IMR-90 (cell line): ENCODE results near the gene DCAF16. TPM values are rescaled to one million over a fixed set of nuclear protein-coding genes. Genes with fewer than 3 reads are reported as not detected.

Source experiments
- ATAC-seq: fragments of 200-7000 bp; cut with Tn5 transposase; 2 replicates; pipeline ENCODE4 v1.9.1; 2020; ENCODE audit warnings: low read depth, mild to moderate bottlenecking, moderate library complexity
- BruUV-seq: library from RNA; stranded (reverse); fragments of 400-500 nt; replicated peaks from 2 replicates; lab custom pipeline; 2021; lab: Mats Ljungman, UMichigan
- CTCF ChIA-PET: fragments of 300-600 bp; formaldehyde crosslinking; extraction: SDS; loops from one replicate; lab custom pipeline; 2021; ENCODE audit warnings: antibody characterized with exemption; lab: Yijun Ruan, JAX
- POLR2A ChIA-PET: fragments of 300-600 bp; sonication (Branson Sonifier 250); formaldehyde crosslinking; loops from one replicate; lab custom pipeline; 2022; ENCODE audit warnings: antibody characterized with exemption; ENCODE audit not compliant: unreplicated experiment; lab: Charles Lee
- DNase-seq: peaks from one replicate; pipeline ENCODE4 v3.0.0; 2013
- H2AFZ ChIP-seq: replicated peaks from 2 replicates; pipeline ENCODE3; 2013; ENCODE audit warnings: low read length, mild to moderate bottlenecking; ENCODE audit not compliant: poor library complexity
- H2AK5ac ChIP-seq: 2 replicates; pipeline ENCODE4 v1.6.1; 2013; ENCODE audit warnings: low read depth, low read length, inconsistent platforms
- H2AK9ac ChIP-seq: replicated peaks from 2 replicates; pipeline ENCODE3; 2013; ENCODE audit warnings: mild to moderate bottlenecking, low read depth, low read length, moderate library complexity; ENCODE audit not compliant: poor library complexity
- H2BK120ac ChIP-seq: 2 replicates; pipeline ENCODE4 v1.6.1; 2013; ENCODE audit warnings: low read depth, low read length, inconsistent platforms
- H2BK15ac ChIP-seq: 3 replicates; pipeline ENCODE4 v1.6.1; 2013; ENCODE audit warnings: low read depth, low read length, inconsistent platforms
- H2BK20ac ChIP-seq: 2 replicates; pipeline ENCODE4 v1.6.1; 2013; ENCODE audit warnings: low read depth, mild to moderate bottlenecking, inconsistent platforms, low read length, moderate library complexity
- H2BK5ac ChIP-seq: 2 replicates; pipeline ENCODE4 v1.6.1; 2013; ENCODE audit warnings: mild to moderate bottlenecking, low read depth, low read length, inconsistent platforms; ENCODE audit not compliant: poor library complexity, severe bottlenecking
- H3K14ac ChIP-seq: replicated peaks from 2 replicates; pipeline ENCODE4 v1.6.1; 2013; ENCODE audit warnings: low read depth, low read length, inconsistent platforms
- H3K18ac ChIP-seq: 2 replicates; pipeline ENCODE4 v1.6.1; 2013; ENCODE audit warnings: low read depth, low read length, control low read depth
- H3K23ac ChIP-seq: 2 replicates; pipeline ENCODE4 v1.6.1; 2013; ENCODE audit warnings: low read depth, low read length, inconsistent platforms
- H3K27ac ChIP-seq: 2 replicates; pipeline ENCODE4 v1.5.1; 2013; ENCODE audit warnings: mild to moderate bottlenecking, control low read depth, low read length; ENCODE audit not compliant: insufficient read depth
- H3K27me3 ChIP-seq: 2 replicates; pipeline ENCODE4 v1.6.1; 2013; ENCODE audit warnings: low read length; ENCODE audit not compliant: control insufficient read depth, insufficient read depth
- H3K36me3 ChIP-seq: 2 replicates; pipeline ENCODE4 v1.6.1; 2013; ENCODE audit warnings: low read length, mixed read lengths; ENCODE audit not compliant: control insufficient read depth, insufficient read depth
- H3K4ac ChIP-seq: 2 replicates; pipeline ENCODE4 v1.6.1; 2013; ENCODE audit warnings: low read depth, low read length, inconsistent platforms
- H3K4me1 ChIP-seq: 2 replicates; pipeline ENCODE4 v1.6.1; 2013; ENCODE audit warnings: low read length, mixed read lengths; ENCODE audit not compliant: control insufficient read depth, insufficient read depth
- H3K4me2 ChIP-seq: 2 replicates; pipeline ENCODE4 v1.6.1; 2013; ENCODE audit warnings: low read depth, mild to moderate bottlenecking, control low read depth, low read length, moderate library complexity
- H3K4me3 ChIP-seq: 2 replicates; pipeline ENCODE4 v1.5.1; 2013; ENCODE audit warnings: low read depth, mild to moderate bottlenecking, control low read depth, low read length, moderate library complexity; ENCODE audit not compliant: insufficient read depth
- H3K56ac ChIP-seq: 2 replicates; pipeline ENCODE4 v1.6.1; 2013; ENCODE audit warnings: low read length, inconsistent platforms; ENCODE audit not compliant: insufficient read depth; ENCODE audit errors: extremely low read depth
- H3K79me1 ChIP-seq, 2 experiments: 2 replicates each; pipeline ENCODE4 v1.6.1; 2013; ENCODE audit warnings: low read length in 2 of 2, inconsistent platforms in 1 of 2, low read depth in 1 of 2
- H3K9ac ChIP-seq: 2 replicates; pipeline ENCODE4 v1.6.1; 2013; ENCODE audit warnings: low read depth, low read length, control low read depth
- H3K9me1 ChIP-seq: 2 replicates; pipeline ENCODE4 v1.6.1; 2013; ENCODE audit warnings: low read length, inconsistent platforms; ENCODE audit not compliant: insufficient read depth
- H3K9me3 ChIP-seq: 2 replicates; pipeline ENCODE4 v1.6.1; 2013; ENCODE audit warnings: low read length; ENCODE audit not compliant: control insufficient read depth, insufficient read depth
- H4K20me1 ChIP-seq: 2 replicates; pipeline ENCODE4 v1.6.1; 2013; ENCODE audit warnings: low read length, inconsistent platforms; ENCODE audit not compliant: insufficient read depth
- H4K5ac ChIP-seq: 2 replicates; pipeline ENCODE4 v1.6.1; 2013; ENCODE audit warnings: mild to moderate bottlenecking, low read depth, low read length, control low read depth
- H4K8ac ChIP-seq, 2 experiments: 2 replicates each; pipeline ENCODE4 v1.6.1; 2013; ENCODE audit warnings: low read depth in 2 of 2, low read length in 2 of 2, control low read depth in 1 of 2, inconsistent platforms in 1 of 2
- H4K91ac ChIP-seq: 2 replicates; pipeline ENCODE4 v1.6.1; 2013; ENCODE audit warnings: low read depth, low read length, inconsistent platforms; ENCODE audit not compliant: insufficient read depth
- CEBPB ChIP-seq: IDR thresholded peaks from 2 replicates; pipeline ENCODE4 v1.6.1; 2012; ENCODE audit warnings: low read depth, low read length, improper control_type of control experiment
- CHD1 ChIP-seq: IDR thresholded peaks from 2 replicates; pipeline ENCODE4 v1.6.1; 2012; ENCODE audit warnings: low read depth, low read length, improper control_type of control experiment
- MAZ ChIP-seq: IDR thresholded peaks from 2 replicates; pipeline ENCODE4 v1.6.1; 2012; ENCODE audit warnings: low read depth, mild to moderate bottlenecking, low read length, improper control_type of control experiment, moderate library complexity, borderline replicate concordance
- NFE2L2 ChIP-seq: fragments of 150-350 bp; IDR thresholded peaks from 2 replicates; pipeline ENCODE4 v1.6.1; 2016; ENCODE audit warnings: low read depth, mild to moderate bottlenecking, low read length
- POLR2A ChIP-seq: IDR thresholded peaks from 2 replicates; pipeline ENCODE4 v1.6.1; 2012; ENCODE audit warnings: mild to moderate bottlenecking, low read depth, low read length
- RCOR1 ChIP-seq: IDR thresholded peaks from 2 replicates; pipeline ENCODE4 v1.6.1; 2012; ENCODE audit warnings: mild to moderate bottlenecking, low read length, improper control_type of control experiment; ENCODE audit not compliant: insufficient replicate concordance
- RFX5 ChIP-seq: IDR thresholded peaks from 2 replicates; pipeline ENCODE4 v1.8.0; 2012; ENCODE audit warnings: low read depth, mild to moderate bottlenecking, low read length, moderate library complexity
- WGBS, 2 experiments: methylation state at CpG; one replicate each; pipeline versions ENCODE4 v1.1.5 to v1.1.7; 2013; ENCODE audit warnings: missing lambda C conversion rate in 2 of 2; ENCODE audit not compliant: insufficient read length in 1 of 2; ENCODE audit errors: extremely low coverage in 2 of 2; 5-methylcytosine and 5-hydroxymethylcytosine counted together
- dilution Hi-C: fragments of 300-500 bp; cut with HindIII; formaldehyde crosslinking; loops from one replicate; pipeline ENCODE4 v1.14.3; 2018; ENCODE audit warnings: low sequenced_read_pairs; ENCODE audit not compliant: unreplicated experiment
- in situ Hi-C: fragments of 300-500 bp; cut with MboI; formaldehyde crosslinking; loops from 3 replicates; pipeline ENCODE4 v1.14.3; 2019; ENCODE audit warnings: low sequenced_read_pairs, inconsistent platforms, mixed read lengths
- intact Hi-C: fragments of 100-400 bp; cut with micrococcal nuclease; formaldehyde crosslinking; loops from 2 replicates; pipeline ENCODE4 v1.10.0; 2022
- polyA plus RNA-seq, 3 experiments: library from polyadenylated mRNA; depleted of rRNA; stranded (reverse); fragments of >200 nt; gene quantifications; 2 replicates each; pipeline ENCODE4 v1.2.3, GENCODE V29; 2012; ENCODE audit warnings: low replicate concordance in 1 of 3
- total RNA-seq: library from RNA; depleted of rRNA; stranded (reverse); fragments of >200 nt; gene quantifications from 2 replicates; pipeline ENCODE4 v1.2.3, GENCODE V29; 2012
- TF ChIP-seq, protein P1 (sequence below): fragments of 150-350 bp; IDR thresholded peaks from 2 replicates; pipeline ENCODE4 v1.6.1; 2016; ENCODE audit warnings: low read depth, mild to moderate bottlenecking, low read length, moderate library complexity, borderline replicate concordance
- TF ChIP-seq, protein P2 (sequence below): conservative IDR thresholded peaks from 2 replicates; pipeline ENCODE4 v1.5.1; 2012; ENCODE audit warnings: mild to moderate bottlenecking, low read depth, low read length, improper control_type of control experiment
- TF ChIP-seq, protein P3 (sequence below): fragments of 150-350 bp; IDR thresholded peaks from 2 replicates; pipeline ENCODE4 v1.6.1; 2017; ENCODE audit warnings: mild to moderate bottlenecking, antibody characterized with exemption, low read length, low read depth

The DCAF16 gene
- total and polyA plus RNA-seq, 2 of the 4 experiments (the other 2 are of a cell fraction), result 15.1 to 31.5 TPM

- H3K14ac ChIP-seq, result no peak overlapping the region
- peaks cover 20% of the 10 kb centered on the region for H3K36me3 ChIP-seq
Observed at GRCh38 chr4:17805580-17806155, 4.9 kb downstream of the DCAF16 start.

More at GRCh38 chr4:17805580-17806155, 4.9 kb downstream of the DCAF16 start:
- Histone ChIP-seq H2AK5ac (no peak overlapping the region), H2BK5ac (no peak overlapping the region), H3K27me3 (no peaks in the 10 kb centered on the region), H3K4me2 (no peak overlapping the region), H3K27ac (no peak overlapping the region), H2BK20ac (no peak overlapping the region), H2AK9ac (no peak overlapping the region), H4K91ac (no peak overlapping the region), H3K23ac (no peak overlapping the region), H4K20me1 (peaks cover 23% of the 10 kb centered on the region; the same call in 1 of the 2 replicates), H2AFZ (no peak overlapping the region), H4K8ac (no peak overlapping the region), H3K4me3 (no peak overlapping the region), H3K4me1 (peaks cover 2% of the 10 kb centered on the region; the same call in 1 of the 2 replicates), H3K79me1 (peaks cover 22 to 33% of the 10 kb centered on the region in 2 experiments), H3K18ac (no peak overlapping the region), H3K56ac (no peak overlapping the region), H3K4ac (no peak overlapping the region), H3K9me3 (no peaks in the 10 kb centered on the region), H2BK15ac (no peak overlapping the region), H2BK120ac (no peak overlapping the region), H4K5ac (no peak overlapping the region), H3K9ac (no peak overlapping the region), H3K9me1 (no peaks in the 10 kb centered on the region)
- CTCF ChIA-PET, result interaction anchor here (1.3 kb wide), 1 partner anchor 256 kb away, joined by 5 read pairs; no protein-coding TSS in a partner anchor
- TF ChIP-seq NFE2L2, result no peak
- no peak for TF ChIP-seq RFX5
- TF ChIP-seq, protein P1, sequence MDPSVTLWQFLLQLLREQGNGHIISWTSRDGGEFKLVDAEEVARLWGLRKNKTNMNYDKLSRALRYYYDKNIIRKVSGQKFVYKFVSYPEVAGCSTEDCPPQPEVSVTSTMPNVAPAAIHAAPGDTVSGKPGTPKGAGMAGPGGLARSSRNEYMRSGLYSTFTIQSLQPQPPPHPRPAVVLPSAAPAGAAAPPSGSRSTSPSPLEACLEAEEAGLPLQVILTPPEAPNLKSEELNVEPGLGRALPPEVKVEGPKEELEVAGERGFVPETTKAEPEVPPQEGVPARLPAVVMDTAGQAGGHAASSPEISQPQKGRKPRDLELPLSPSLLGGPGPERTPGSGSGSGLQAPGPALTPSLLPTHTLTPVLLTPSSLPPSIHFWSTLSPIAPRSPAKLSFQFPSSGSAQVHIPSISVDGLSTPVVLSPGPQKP, result no peak
- TF ChIP-seq, protein P2, sequence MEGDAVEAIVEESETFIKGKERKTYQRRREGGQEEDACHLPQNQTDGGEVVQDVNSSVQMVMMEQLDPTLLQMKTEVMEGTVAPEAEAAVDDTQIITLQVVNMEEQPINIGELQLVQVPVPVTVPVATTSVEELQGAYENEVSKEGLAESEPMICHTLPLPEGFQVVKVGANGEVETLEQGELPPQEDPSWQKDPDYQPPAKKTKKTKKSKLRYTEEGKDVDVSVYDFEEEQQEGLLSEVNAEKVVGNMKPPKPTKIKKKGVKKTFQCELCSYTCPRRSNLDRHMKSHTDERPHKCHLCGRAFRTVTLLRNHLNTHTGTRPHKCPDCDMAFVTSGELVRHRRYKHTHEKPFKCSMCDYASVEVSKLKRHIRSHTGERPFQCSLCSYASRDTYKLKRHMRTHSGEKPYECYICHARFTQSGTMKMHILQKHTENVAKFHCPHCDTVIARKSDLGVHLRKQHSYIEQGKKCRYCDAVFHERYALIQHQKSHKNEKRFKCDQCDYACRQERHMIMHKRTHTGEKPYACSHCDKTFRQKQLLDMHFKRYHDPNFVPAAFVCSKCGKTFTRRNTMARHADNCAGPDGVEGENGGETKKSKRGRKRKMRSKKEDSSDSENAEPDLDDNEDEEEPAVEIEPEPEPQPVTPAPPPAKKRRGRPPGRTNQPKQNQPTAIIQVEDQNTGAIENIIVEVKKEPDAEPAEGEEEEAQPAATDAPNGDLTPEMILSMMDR, result no peak
- TF ChIP-seq, protein P3, sequence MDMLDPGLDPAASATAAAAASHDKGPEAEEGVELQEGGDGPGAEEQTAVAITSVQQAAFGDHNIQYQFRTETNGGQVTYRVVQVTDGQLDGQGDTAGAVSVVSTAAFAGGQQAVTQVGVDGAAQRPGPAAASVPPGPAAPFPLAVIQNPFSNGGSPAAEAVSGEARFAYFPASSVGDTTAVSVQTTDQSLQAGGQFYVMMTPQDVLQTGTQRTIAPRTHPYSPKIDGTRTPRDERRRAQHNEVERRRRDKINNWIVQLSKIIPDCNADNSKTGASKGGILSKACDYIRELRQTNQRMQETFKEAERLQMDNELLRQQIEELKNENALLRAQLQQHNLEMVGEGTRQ, result no peak
- no peak for TF ChIP-seq POLR2A
- no peak for TF ChIP-seq RCOR1
- no peak for TF ChIP-seq MAZ
- no peak for TF ChIP-seq CEBPB
- no peak for TF ChIP-seq CHD1
- ATAC-seq (no peak), DNase-seq (no peak)
- dilution Hi-C loops, result no loop called here
- intact Hi-C loops, result no loop called here
- in situ Hi-C loops, result loop anchor here (25.0 kb wide), 1 partner anchor 218 kb away; the partner anchor contains the start of gene LAP3
- POLR2A ChIA-PET, result no interaction called here
- BruUV-seq, result no TSS peak
- WGBS, 2 experiments, result no CpG with 5 or more reads among the region's 3 CpGs
